ENCODE measurements around the gene ECE1. TPM values are rescaled to one million over a fixed set of nuclear protein-coding genes. Genes with fewer than 3 reads are reported as not detected.
"Not testable (repeated sequence)": the region's sequence is repeated elsewhere in the genome, so short reads cannot be mapped to it uniquely, and the experiment has no call there.

The ECE1 gene
- total and polyA plus RNA-seq, 3 donors from 2014 or later = 66.1 to 101 (median 96.4) TPM

GRCh38 chr1:21229246-21230000 lies 60.8 kb downstream of the ECE1 start:
- Histone ChIP-seq H3K4me3 (no peak overlapping the region), H3K27me3 (no peaks in the 10 kb centered on the region), H3K36me3 (ENCODE audit: low read depth, missing control alignments) (no peaks in the 10 kb centered on the region), H3K9me3 (no peaks in the 10 kb centered on the region), H3K4me1 (no peaks in the 10 kb centered on the region), H3K27ac (no peak overlapping the region)
- 85 to 86% methylated on average over 4 of the region's 4 CpGs for WGBS, 2 donors
- intact Hi-C loops (cut with DNase I; ENCODE audit: low total_unique reads) = no loop called here
- DNase-seq = no peak
- no peak for TF ChIP-seq CTCF (IDR thresholded peaks at IDR 0.05)

GRCh38 chr1:21228224-21228623 lies 62.0 kb downstream of the ECE1 start:
- H3K27ac ChIP-seq; H3K36me3 ChIP-seq (ENCODE audit: low read depth, missing control alignments); intact Hi-C loops (cut with DNase I; ENCODE audit: low total_unique reads); H3K9me3 ChIP-seq; DNase-seq; H3K27me3 ChIP-seq; H3K4me3 ChIP-seq; H3K4me1 ChIP-seq: not testable (repeated sequence)
- 80 to 92% methylated on average over 7 of the region's 7 CpGs for WGBS, 2 donors

GRCh38 chr1:21225065-21225464 lies 65.2 kb downstream of the ECE1 start:
- intact Hi-C loops (cut with DNase I; ENCODE audit: low total_unique reads) = no loop called here
- TF ChIP-seq CTCF (IDR thresholded peaks at IDR 0.05) (no peak), POLR2A (IDR thresholded peaks at IDR 0.05) (no peak)

GRCh38 chr1:21220815-21221214 lies 69.4 kb downstream of the ECE1 start:
- H3K9me3 ChIP-seq = no peaks in the 10 kb centered on the region
- intact Hi-C loops (cut with DNase I; ENCODE audit: low total_unique reads) = no loop called here
- WGBS, 2 donors = 71 to 83% methylated on average over 4 to 7 of the region's 7 CpGs
- H3K36me3 ChIP-seq (ENCODE audit: low read depth, missing control alignments) = no peaks in the 10 kb centered on the region
- no peak overlapping the region for H3K27ac ChIP-seq
- TF ChIP-seq CTCF (IDR thresholded peaks at IDR 0.05) (no peak), POLR2A (IDR thresholded peaks at IDR 0.05) (no peak)
- H3K27me3 ChIP-seq = no peaks in the 10 kb centered on the region
- H3K4me3 ChIP-seq = no peak overlapping the region
- DNase-seq = no peak
- no peaks in the 10 kb centered on the region for H3K4me1 ChIP-seq

More at GRCh38 chr1:21225065-21225464, 65.2 kb downstream of the ECE1 start:
- Histone ChIP-seq H3K27me3 (no peaks in the 10 kb centered on the region), H3K36me3 (ENCODE audit: low read depth, missing control alignments) (no peaks in the 10 kb centered on the region), H3K4me1 (no peaks in the 10 kb centered on the region), H3K27ac (no peak overlapping the region), H3K9me3 (no peaks in the 10 kb centered on the region), H3K4me3 (no peak overlapping the region)
- 94 to 95% methylated on average over 6 to 33 of the region's 33 CpGs for WGBS, 2 donors
- DNase-seq = no peak

- 87 to 93% methylated on average over 11 to 21 of the region's 21 CpGs for WGBS, 2 donors
- Histone ChIP-seq H3K27me3 (no peaks in the 10 kb centered on the region), H3K9me3 (no peaks in the 10 kb centered on the region), H3K36me3 (ENCODE audit: low read depth, missing control alignments) (no peaks in the 10 kb centered on the region), H3K27ac (no peak overlapping the region), H3K4me3 (no peak overlapping the region), H3K4me1 (no peaks in the 10 kb centered on the region)
- TF ChIP-seq CTCF (IDR thresholded peaks at IDR 0.05) (no peak), POLR2A (IDR thresholded peaks at IDR 0.05) (no peak)
- intact Hi-C loops (cut with DNase I; ENCODE audit: low total_unique reads) = no loop called here
- no peak for DNase-seq
These were observed 70.6 kb downstream of the ECE1 start for GRCh38 chr1:21219674-21220073.
